ENCODE results near the gene VAMP2.
A peak's percentile ranks its signal among the peaks of the same experiment; 100 is the strongest.
"Not testable (repeated sequence)": the region's sequence is repeated elsewhere in the genome, so short reads cannot be mapped to it uniquely, and the experiment has no call there.

VAMP2 gene

DNA sequence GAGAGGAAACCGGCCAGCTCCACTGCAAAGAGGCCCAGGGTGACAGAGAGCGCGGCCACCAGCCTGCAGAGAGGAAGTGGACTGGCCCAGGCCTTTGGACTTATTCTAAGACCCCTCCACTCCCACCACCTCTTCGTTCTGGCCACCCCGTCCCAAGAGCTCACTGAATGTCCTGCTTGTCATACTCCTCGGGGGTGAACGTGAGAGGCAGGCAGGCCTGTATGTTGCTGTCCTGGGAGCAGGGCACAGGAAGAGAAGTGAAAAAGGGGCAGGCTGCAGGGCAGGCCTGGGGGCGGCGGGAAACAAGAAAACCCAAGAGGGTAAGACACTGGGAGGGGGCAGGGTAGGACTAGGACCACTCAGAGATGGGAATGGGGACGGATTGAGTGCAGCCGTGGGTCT, 13.0 kb upstream of the VAMP2 start:
- DNase-seq, result no peak

DNA sequence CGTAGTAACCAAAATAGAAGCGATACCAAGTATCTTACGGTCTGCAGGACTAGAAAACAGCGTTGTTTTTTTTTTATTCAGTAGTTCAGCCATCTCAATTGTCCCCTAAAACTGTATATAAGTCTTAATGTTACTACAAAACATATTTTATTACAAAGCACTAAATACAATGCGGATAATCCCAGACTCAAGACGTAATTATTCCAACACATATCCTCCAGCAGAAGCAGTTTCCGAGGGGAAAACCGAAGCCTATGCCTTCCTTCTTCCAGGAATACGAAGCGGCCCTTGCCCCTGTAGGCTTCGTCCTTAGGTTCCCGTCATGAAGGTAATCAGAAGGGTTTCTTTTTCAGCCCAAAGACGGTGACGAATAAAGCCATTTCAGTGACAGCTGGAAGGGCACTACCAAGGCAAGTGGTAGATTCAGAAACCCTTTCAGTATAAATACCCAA, 11.1 kb upstream of the VAMP2 start:
- DNase-seq, result no peak

DNA sequence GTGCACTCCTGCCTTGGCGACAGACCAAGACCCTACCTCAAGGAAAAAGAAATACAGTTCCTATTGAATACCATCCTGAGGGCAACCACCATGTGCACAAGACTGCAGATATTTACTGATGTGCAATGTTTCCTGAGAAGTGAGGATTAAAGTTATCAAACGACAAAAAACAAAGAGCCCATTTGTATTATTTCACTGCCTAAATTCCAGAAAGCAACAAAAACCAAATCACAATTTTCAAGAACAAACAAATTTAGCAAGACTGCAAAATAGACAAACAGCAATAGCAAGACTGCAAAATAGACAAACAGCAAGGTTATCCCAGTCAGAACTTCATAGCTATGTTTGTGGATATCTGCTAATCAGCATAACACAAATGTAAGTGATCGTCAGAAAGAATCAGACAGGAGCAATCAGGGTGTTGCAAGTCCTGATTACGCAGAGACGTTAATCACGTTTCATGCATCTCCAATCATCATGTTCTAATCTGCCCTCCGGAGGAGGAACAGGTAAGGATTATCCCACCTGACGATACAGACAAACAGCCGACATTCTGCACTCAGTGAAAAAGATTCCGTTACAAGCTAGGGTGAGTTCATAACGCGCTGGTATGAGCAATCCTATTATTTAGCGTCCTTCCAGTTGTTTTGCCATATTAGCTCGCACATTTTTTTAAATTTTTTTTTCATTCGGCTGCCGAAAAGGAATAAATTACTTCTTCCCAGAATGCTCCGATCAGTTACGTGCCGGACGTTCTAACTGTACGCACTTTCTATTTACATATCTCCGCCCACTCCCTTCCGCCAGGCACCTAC, 10.5 kb upstream of the VAMP2 start:
- DNase-seq, result peak in 1 of 2 donors; percentile 69

DNA sequence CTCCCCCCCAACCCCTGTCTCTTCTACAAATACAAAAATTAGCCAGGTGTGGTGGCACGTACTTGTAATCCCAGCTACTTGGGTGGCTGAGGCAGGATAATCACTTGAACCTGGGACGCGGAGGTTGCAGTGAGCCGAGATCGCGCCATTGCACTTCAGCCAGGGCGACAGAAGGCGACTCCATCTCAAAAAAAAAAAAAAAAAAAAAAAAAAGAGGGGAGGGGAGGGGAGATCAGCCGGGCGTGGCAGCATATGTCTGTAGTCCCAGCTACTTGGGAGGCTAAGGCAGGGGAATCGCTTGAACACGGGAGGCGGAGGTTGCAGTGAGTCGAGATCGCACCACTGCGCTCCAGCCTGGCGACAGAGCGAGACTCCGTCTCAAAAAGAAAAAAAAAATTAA, 7.4 kb upstream of the VAMP2 start:
- DNase-seq, result not testable (repeated sequence)

DNA sequence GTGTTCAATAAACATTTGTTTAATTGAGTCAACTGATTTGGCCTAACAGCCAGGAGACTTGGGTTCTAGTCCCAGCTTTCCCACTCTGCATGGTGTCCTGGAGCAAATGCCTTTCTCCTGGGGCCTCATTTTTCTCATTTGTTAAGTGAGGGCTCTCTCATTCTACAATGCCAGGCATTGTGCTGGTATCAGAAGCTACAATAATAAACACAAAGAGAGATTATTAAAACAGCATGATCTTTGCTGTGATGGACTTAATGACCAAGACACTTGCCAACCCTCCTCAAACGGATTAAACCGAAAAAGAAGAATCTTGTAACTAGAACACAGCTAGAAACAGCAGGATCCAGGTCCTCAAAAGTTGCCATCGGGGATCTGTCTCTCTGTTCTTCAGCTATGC, 4.8 kb upstream of the VAMP2 start:
- no peak for DNase-seq

DNA sequence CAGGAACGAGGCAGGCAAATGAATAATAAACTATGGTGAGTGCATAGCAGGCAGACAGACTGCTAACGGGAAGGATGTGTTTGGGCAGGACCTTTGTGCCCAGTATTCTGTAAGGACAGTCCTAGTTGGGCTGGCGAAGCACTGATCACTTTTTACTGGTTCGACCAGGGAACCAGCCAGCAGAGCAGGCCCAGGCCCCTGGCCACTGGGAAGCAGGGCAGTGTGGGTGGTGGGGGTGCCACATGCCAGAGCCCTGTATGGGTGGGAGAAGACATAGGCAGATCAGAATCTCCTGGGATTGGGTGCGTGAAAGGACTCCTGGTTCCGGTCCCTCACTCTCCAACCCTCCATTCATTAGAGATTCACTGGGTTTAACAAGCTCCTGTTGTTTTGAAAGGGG, 4.0 kb upstream of the VAMP2 start:
- no peak for DNase-seq

DNA sequence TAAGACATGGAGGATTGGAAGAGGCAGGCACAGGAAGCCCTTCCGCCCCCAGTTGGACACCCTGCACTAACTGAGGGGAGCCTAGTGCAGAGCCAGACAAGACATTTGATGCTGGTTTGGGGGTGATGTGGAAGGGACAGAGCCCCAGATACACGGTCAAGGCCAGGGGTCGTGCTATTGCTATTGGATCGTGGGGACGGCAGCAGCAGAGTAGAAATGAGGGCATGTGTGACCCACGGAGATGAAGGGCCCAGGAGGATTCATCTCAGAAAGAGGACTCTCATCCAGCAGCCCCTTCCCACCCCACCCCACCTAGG, 2.0 kb upstream of the VAMP2 start:
- no peak for DNase-seq

DNA sequence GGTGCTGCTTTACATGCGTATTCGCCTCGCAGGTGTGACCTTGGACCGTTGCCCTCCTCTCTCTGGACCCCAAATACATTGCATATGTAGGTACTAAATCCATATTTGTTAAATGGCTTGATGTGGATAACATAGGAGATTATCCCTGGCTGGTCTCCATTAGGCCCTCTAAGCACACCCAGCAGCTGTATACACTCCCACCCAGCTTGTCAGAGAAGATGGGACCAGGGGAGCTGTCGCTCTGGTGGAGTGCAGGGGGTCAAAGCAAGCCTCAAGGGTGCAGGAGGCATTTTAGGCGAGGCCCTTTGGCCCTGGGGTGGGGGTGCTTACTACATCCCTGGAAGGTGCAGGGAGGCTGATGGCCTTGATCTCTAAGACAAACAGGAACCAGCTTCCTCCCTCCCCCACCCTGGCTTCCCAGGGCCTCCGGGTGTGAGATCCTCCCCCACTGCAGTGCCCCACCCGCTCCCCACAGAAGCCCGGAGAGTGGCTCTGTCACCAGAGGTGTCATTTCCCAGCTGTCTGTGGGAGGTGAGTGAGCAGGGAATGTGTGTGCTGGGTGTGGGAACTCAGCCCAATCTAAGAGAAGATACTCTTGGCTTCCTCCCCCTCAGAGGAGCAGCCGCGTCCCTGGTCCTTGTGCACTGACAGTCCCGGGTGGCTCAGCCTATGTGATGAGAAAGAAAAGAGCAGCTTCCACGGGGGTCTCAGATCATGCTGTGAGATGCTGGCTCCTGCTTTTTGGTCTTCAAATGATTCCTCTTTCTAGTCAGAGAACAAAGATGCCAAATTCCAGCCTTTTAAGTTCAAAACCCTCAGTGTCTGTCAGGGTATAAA, 1.4 kb upstream of the VAMP2 start:
- peak; percentile 63 to 70 for DNase-seq

DNA sequence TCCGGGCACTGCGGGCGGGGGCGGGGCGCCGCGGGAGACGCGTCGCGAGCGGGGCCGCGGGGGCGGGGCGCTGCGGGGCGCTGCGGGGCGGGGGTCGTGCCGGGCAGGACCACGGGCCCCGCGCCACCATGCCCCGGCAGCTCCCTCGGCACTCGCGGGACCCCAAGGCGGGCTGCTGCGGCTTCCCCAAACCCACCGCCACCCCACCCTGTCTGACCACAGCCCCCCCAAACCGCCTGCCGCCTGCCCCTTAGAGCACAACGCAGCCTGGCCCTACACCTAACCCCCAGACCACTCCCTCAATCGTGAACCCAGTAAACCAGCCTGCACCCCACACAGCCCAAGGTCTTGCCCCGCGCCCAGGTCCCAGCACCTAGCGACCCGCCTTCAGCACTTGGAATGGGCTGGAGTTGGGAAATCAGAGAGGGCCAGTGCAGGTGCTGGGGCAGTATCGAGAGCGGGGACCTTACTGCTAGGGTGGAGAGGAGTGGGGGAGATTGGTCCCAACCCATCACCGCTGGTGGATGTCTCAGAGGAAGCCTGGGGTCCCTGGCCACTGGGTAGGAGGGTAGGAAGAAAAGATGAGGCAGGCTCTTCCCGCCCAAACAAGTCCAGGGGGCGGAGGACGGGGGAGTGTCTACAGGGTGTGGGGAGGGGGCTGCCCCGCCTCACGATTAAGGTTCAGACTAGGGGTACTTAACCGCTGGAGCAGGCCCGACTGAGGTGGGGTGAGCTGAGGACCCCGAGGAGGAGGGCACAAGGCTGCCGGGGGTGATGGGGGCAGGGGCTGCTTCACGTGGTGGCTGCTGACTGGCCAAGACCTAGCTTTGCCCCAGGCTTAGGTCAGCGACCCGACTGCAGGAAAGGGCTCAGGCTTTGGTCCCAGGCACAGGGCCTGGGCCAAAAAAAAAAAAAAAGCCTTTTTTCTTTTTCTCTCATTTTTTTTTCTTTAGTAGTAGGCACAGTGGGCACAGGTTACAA, 539 bp upstream of the VAMP2 start:
- no peak for DNase-seq

DNA sequence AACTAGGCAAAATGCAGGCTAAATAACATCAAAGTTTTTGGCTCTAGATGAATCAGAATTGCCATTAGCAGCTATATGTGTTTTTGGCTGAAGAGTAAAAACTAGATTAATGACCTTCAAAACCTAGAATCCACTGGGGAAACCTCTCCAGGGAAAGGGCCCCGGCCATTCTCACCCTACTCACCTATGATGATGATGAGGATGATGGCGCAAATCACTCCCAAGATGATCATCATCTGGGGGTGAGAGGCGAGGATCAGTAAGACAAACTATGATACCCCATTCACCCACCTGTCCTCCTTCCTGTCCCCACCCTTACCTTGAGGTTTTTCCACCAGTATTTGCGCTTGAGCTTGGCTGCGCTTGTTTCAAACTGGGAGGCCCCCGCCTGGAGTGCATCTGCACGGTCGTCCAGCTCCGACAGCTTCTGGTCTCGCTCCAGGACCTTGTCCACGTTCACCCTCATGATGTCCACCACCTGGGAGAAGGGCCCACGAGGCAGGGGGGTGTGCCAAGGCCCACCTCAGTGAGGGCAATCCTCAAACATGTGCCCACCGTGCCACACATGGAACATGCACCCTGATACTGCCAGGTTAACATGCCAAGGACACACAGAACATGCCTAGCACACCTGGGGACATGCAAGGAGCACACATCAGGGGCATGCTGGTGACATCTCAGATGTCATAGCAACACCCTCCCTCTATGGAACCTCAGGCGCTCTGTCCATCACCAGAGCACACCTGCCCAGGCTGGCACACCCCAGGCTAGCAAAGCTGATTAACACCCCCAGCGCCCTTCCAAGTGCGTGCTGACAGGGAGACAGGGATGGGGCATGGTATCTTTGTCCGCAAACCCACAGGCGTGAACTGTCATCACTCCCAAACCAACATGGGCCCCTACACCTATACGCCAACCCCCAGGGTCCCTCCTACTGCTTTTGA, 1.2 kb downstream of the VAMP2 start:
- no peak for DNase-seq

DNA sequence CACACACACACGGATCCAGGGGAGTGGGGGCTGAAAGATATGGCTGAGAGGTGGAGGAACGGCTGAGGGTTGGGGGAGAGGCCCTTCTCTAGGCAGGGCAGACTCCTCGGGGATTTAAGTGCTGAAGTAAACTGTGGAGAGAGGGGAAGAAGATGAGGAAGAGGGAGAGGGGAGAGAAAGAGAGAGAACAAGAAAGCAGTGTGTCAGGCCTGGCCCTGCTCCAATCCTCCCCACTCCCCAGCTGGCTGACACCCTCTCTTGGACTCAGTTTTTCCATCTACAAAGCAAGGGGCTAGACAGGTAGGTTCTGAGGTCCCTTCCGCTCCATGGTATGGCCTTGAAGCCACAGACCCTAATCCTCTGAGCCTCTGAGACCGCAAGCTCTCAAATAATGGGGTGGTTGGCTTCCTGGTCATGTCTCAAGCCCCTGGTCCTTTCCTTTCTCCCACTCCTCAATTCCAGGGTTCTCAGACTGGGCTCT, 2.0 kb downstream of the VAMP2 start:
- no peak for DNase-seq

DNA sequence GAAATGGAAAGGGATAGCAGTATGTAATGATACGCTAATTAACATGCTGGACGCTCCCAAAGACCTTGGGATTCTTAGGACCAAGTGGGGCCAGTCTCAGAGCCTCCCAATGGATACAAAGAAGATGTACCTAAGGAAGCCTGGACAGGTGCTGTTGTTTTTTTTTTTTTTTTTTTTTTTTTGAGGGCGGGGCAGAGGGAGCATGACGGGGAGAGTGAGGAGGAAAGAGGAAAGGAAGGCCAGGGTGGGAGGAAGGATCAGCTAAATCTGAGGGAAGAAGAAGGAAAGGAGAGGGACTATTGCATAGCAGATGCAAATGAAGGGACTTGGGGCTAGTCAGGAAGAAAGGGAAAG, 2.5 kb downstream of the VAMP2 start:
- no peak for DNase-seq

DNA sequence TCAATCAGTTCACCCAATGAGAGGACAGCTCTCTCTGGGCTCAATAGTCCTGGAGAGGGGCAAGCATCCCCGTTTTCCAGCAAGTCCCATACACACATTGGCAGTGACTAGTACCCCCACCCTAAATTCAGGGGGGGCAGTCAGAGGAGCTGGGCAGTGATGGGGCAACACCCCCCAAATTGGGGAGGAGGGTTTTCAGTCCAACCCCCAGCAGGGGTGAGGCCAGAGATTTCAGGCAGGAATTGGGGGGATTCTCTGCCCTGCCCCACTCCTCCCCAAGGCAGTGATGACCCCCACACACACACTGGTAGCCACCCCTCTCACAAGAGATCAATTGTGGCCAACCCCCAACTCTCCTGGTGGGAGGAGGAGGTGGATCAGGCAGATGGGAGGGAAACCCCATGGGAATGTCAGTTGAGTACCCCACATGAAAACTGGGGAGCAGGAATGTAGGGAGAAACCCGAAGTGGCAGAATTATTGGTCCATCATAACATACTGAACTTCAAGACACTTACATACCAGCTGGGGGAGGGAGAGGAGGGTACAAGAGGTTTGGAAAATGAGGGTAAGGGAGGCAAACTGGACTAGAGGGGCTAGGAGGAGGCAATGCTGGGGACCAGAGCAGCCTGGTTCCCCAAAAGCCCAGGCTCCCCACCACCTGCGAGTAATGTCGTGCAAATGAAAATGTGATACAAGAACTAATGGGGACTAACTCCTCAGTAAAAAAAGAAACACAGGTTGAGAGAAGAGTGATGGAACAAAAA, 3.1 kb downstream of the VAMP2 start:
- no peak for DNase-seq

DNA sequence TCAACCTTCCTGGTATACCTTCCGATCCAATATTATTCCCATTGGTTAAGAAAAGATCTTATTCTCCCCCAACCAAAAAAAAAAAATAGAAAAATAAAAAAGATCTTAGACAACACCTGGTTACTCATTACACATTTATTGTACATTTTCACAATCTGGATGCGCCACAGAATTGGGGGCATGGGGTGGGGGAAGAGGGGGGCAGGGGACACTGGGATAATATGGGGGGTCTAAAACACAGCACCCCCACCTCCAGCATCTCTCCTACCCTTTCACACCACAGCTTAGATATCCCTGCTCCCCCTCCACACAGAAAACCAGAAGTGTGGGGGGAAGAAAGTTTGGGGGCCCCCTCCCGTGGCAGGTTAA, 3.7 kb downstream of the VAMP2 start:
- no peak for DNase-seq

DNA sequence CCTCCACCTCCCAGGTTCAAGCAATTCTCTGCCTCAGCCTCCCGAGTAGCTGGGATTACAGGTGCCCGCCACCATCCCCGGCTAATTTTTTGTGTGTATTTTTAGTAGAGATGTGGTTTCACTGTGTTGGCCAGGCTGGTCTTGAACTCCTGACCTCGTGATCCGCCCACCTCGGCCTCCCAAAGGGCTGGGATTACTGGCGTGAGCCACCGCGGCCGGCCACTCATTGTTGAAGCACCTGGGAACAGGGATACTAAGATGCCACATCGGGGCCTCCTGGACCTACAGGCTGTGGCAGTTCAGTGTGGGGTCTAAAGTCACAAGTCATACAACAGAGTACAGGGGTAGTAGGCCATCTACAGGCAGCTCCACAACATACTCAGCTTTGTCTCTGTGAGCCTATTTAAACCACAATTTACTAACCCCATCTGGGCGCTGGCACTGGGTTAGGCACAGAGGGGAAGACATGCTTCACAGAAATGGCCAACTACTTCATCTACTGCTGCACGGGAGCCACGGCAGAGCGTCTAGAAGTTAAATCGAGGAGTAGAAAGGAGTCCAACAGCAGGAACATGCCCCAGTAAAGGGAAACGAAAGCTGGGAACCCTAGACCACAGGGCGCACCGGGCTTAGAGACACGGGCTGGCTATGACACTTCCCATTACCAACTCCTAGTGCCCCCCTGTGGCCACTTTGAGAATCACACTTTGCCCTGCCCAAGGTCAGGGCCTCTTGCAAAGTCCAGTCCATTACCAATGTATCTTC, 4.3 kb downstream of the VAMP2 start:
- peak; percentile 89 to 94 for DNase-seq

DNA sequence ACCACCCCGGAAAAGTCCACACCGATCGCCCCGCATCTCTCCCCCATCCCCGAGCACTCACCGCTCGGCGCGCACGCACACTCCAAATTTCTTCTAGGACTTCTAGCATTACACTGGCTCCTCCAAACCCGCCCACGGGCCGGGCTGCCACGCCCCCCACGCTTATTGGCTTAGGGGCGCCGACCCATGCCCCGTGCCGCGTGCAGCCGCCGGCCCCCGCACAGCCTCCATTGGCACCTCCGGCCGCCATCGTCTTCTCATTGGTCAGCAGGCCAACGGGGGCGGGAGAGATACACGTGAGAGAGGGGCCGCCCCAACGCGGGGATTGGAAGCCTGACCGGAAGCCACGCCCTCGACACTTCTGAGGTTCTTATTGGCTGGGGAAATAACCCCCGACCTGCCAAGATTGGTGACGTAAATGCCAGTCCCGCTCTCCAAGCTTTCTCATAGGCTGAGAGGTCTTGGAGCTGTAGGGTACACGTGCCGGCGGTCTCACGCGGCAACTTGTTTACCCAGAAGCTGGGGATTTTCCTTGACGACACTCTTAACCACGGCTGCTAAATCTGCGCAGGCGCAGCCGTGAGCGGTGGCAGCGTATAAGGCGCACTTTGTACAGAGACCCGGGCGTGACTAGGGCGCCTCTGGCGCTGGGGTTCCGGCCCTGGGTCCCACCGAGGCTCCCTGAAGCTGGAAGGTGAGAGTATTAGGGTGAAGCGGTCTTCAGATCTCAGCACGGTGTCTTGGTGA, 6.3 kb downstream of the VAMP2 start:
- peak; percentile 99 to 100 for DNase-seq

DNA sequence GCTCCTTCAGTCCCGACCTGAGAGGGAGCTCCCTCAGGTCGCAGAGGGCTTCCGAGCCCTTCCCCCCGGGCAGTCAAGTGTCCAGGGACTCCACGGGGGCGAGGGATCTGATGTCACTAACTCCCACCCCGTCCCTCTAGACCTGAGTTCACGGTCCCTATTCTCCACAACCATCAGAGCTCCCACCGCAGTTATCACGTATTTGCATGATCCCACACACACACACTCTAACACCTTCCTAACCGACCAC, 6.8 kb downstream of the VAMP2 start:
- DNase-seq, result no peak

DNA sequence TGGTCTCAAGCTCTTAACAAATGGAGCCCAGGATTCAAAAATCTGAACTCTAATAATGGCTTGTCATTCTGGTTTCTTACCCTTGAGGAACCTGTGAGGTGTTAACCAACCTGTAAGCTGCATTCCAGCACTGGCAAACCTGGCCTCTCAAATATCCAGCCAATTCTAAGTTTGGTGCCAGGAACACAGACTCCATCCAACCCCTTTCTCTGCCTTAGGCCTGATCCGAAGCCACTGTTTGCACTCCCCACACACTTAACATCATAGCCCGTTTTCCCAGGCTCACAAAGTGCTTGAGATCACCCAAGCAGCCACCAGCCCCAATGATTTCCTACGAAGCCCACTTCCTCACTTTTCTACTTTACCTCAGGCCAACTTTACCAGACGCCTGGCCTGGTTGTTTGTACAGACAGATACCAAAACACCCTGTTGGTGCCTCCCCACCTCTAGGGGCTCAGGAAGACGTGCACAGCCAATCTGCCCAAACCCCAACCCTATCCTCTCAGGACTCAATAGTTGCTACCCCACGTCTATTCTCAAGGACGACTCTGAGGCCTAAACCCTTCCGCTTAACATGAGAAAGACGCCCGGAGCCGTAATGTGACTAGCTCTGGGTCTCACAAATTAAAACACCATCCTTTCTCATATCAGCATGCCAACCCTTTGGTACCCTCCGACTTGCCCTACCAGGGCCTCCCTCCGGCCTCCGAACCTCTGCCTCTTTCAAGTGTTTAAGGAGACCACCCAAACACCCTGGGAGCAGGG, 7.3 kb downstream of the VAMP2 start:
- DNase-seq, result no peak

DNA sequence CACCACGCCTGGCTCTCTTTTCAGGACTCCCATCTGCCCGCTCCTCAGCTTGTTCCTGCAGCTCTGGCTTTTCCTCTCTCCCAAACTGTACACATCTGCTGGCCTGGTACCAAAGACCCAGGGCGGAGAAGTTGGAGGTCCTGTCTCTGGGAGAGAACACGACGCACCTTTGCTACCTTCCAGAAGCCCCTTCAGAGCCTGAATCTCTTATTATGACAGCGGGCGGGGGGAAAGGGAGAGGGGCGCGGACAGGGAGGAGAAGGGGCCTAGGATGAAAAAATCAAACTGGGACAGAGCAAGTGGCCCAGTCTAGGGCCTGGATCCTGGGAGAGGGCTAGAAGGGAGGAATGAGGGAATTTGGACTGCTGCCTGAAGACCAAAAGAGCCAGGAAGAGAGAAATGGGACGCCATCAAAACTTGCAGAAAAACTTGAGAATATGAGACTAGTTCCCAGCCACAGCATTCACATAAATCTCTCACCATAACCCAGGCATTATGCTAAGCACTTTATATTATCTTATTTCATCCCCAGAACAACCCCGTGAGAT, 8.1 kb downstream of the VAMP2 start:
- no peak for DNase-seq

All from stimulated activated CD4-positive, alpha-beta T cell treated with anti-CD3 and anti-CD28 coated beads, Interleukin-2, amount 100 ng/mL, for 48 hours (primary cell).